ENCODE results near the gene DNAAF5. TPM values are rescaled to one million over a fixed set of nuclear protein-coding genes. Genes with fewer than 3 reads are reported as not detected.

DNAAF5 gene
- total RNA-seq, 4 donors from 2014 or later = 26.7 to 34.4 (median 29.0) TPM

GRCh38 chr7:693280-693679 lies 33.2 kb upstream of the DNAAF5 start:
- no peak overlapping the region for H3K27ac ChIP-seq
- 99% methylated on average over 22 of the region's 22 CpGs for WGBS

GRCh38 chr7:696426-696811 lies 30.1 kb upstream of the DNAAF5 start:
- H3K9me3 ChIP-seq = no peaks in the 10 kb centered on the region
- H3K27ac ChIP-seq = no peak overlapping the region
- no peaks in the 10 kb centered on the region for H3K27me3 ChIP-seq
- peak in 1 of 2 donors; percentile 45 for DNase-seq (ENCODE audit: low spot score in 2 of 2)
- H3K4me3 ChIP-seq = no peak overlapping the region
- no peak for TF ChIP-seq POLR2AphosphoS5 (IDR thresholded peaks at IDR 0.05)
- TF ChIP-seq CTCF (IDR thresholded peaks at IDR 0.05) = no peak
- no peak for TF ChIP-seq POLR2A (IDR thresholded peaks at IDR 0.05)
- no peak for TF ChIP-seq EP300 (IDR thresholded peaks at IDR 0.05)
- no peaks in the 10 kb centered on the region for H3K36me3 ChIP-seq
- WGBS = 78% methylated on average over 5 of the region's 9 CpGs
- H3K4me1 ChIP-seq = peaks cover 22% of the 10 kb centered on the region

More at GRCh38 chr7:693280-693679, 33.2 kb upstream of the DNAAF5 start:
- no peak overlapping the region for H3K4me3 ChIP-seq
- H3K36me3 ChIP-seq = no peaks in the 10 kb centered on the region
- peaks cover 6% of the 10 kb centered on the region for H3K9me3 ChIP-seq
- DNase-seq (ENCODE audit: low spot score in 2 of 2) = peak in 1 of 2 donors; percentile 39
- TF ChIP-seq POLR2AphosphoS5 (IDR thresholded peaks at IDR 0.05) (no peak), POLR2A (IDR thresholded peaks at IDR 0.05) (no peak), EP300 (IDR thresholded peaks at IDR 0.05) (no peak), CTCF (IDR thresholded peaks at IDR 0.05) (no peak)
- peaks cover 4% of the 10 kb centered on the region for H3K4me1 ChIP-seq
- H3K27me3 ChIP-seq = no peaks in the 10 kb centered on the region

- peaks cover 22% of the 10 kb centered on the region for H3K4me1 ChIP-seq
- peak overlapping the region; percentile 14 for H3K27ac ChIP-seq
- H3K27me3 ChIP-seq = no peaks in the 10 kb centered on the region
- no peak for DNase-seq (ENCODE audit: low spot score in 2 of 2)
- TF ChIP-seq POLR2A (IDR thresholded peaks at IDR 0.05) (no peak), POLR2AphosphoS5 (IDR thresholded peaks at IDR 0.05) (no peak), EP300 (IDR thresholded peaks at IDR 0.05) (no peak), CTCF (IDR thresholded peaks at IDR 0.05) (no peak)
- 78% methylated on average over 23 of the region's 29 CpGs for WGBS
- no peaks in the 10 kb centered on the region for H3K36me3 ChIP-seq
- no peak overlapping the region for H3K4me3 ChIP-seq
- no peaks in the 10 kb centered on the region for H3K9me3 ChIP-seq
Measured at GRCh38 chr7:696812-697551, 29.5 kb upstream of the DNAAF5 start.

- no peaks in the 10 kb centered on the region for H3K36me3 ChIP-seq
- no peaks in the 10 kb centered on the region for H3K9me3 ChIP-seq
- WGBS = 58% methylated on average over 19 of the region's 23 CpGs
- H3K27me3 ChIP-seq = no peaks in the 10 kb centered on the region
- TF ChIP-seq POLR2A (IDR thresholded peaks at IDR 0.05) (no peak), CTCF (IDR thresholded peaks at IDR 0.05) (no peak)
- DNase-seq (ENCODE audit: low spot score in 2 of 2) = peak in 1 of 2 donors; percentile 65
- peaks cover 22% of the 10 kb centered on the region for H3K4me1 ChIP-seq
- no peak overlapping the region for H3K27ac ChIP-seq
- no peak overlapping the region for H3K4me3 ChIP-seq
Measured at GRCh38 chr7:698515-699475, 27.7 kb upstream of the DNAAF5 start.

Measured in suprapubic skin (tissue), 4 donors.